ENCODE results near the gene METTL23.

- no peak for TF ChIP-seq POLR2AphosphoS5 (IDR thresholded peaks at IDR 0.05; ENCODE audit: low read depth, low read length)
- TF ChIP-seq REST (IDR thresholded peaks at IDR 0.05; ENCODE audit: insufficient read depth in 1 of 2, low read depth in 2 of 2, low read length in 2 of 2), result no peak
- TF ChIP-seq TAF1 (IDR thresholded peaks at IDR 0.05; ENCODE audit: borderline replicate concordance, insufficient read depth, low read length), result no peak
- no peak for TF ChIP-seq SIN3A (IDR thresholded peaks at IDR 0.05; ENCODE audit: borderline replicate concordance, insufficient read depth, low read length)
- TF ChIP-seq FOXP2 (optimal IDR thresholded peaks at IDR 0.05; ENCODE audit: borderline replicate concordance, extremely low read depth, extremely low read length, insufficient read depth), result no peak
Observed at GRCh38 chr17:76722279-76722678, 4.4 kb upstream of the METTL23 start.

All from PFSK-1 (cell line).